Measurements from ENCODE around the gene ANXA9.

DNA sequence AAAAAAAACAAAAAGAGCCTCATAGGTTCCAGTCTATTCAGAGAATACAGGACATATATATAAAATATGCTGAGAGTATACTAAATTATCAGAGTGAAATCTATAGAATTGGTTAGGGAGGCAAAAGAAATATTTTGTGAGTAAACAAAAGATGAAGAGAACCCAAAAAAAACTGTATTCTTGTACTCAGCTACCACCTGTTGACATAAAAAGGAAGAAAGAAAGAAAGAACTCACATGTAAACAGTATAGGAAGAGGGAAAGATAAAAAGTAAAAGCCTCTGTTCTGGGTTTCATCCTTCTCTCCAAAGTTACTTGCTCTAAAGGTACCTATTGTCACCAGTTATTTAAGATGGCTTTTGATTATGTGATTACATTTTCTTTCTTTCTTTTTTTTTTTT lies 44.4 kb downstream of the ANXA9 start:
- no peak for TF ChIP-seq POLR2A (IDR thresholded peaks at IDR 0.05)
- TF ChIP-seq, protein P1, sequence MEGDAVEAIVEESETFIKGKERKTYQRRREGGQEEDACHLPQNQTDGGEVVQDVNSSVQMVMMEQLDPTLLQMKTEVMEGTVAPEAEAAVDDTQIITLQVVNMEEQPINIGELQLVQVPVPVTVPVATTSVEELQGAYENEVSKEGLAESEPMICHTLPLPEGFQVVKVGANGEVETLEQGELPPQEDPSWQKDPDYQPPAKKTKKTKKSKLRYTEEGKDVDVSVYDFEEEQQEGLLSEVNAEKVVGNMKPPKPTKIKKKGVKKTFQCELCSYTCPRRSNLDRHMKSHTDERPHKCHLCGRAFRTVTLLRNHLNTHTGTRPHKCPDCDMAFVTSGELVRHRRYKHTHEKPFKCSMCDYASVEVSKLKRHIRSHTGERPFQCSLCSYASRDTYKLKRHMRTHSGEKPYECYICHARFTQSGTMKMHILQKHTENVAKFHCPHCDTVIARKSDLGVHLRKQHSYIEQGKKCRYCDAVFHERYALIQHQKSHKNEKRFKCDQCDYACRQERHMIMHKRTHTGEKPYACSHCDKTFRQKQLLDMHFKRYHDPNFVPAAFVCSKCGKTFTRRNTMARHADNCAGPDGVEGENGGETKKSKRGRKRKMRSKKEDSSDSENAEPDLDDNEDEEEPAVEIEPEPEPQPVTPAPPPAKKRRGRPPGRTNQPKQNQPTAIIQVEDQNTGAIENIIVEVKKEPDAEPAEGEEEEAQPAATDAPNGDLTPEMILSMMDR (IDR thresholded peaks at IDR 0.05): no peak
- TF ChIP-seq EP300 (IDR thresholded peaks at IDR 0.05): no peak

Measured in suprapubic skin (tissue), 3 donors.